Measurements from ENCODE around the gene SRC.

- no peak for TF ChIP-seq POLR2AphosphoS5 (IDR thresholded peaks at IDR 0.05; ENCODE audit: insufficient read depth in 1 of 2, low read depth in 1 of 2)
- TF ChIP-seq, protein P1, sequence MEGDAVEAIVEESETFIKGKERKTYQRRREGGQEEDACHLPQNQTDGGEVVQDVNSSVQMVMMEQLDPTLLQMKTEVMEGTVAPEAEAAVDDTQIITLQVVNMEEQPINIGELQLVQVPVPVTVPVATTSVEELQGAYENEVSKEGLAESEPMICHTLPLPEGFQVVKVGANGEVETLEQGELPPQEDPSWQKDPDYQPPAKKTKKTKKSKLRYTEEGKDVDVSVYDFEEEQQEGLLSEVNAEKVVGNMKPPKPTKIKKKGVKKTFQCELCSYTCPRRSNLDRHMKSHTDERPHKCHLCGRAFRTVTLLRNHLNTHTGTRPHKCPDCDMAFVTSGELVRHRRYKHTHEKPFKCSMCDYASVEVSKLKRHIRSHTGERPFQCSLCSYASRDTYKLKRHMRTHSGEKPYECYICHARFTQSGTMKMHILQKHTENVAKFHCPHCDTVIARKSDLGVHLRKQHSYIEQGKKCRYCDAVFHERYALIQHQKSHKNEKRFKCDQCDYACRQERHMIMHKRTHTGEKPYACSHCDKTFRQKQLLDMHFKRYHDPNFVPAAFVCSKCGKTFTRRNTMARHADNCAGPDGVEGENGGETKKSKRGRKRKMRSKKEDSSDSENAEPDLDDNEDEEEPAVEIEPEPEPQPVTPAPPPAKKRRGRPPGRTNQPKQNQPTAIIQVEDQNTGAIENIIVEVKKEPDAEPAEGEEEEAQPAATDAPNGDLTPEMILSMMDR (IDR thresholded peaks at IDR 0.05): no peak
- no peak for TF ChIP-seq POLR2A (IDR thresholded peaks at IDR 0.05)
Observed at GRCh38 chr20:37387519-37388269, 41.8 kb downstream of the SRC start.
